IMR-90 (cell line): ENCODE results near the gene NAA38. TPM values are rescaled to one million over a fixed set of nuclear protein-coding genes. Genes with fewer than 3 reads are reported as not detected.

ENCODE experiments used
- ATAC-seq: fragments of 200-7000 bp; cut with Tn5 transposase; 2 replicates; pipeline ENCODE4 v1.9.1; 2020; ENCODE audit warnings: low read depth, mild to moderate bottlenecking, moderate library complexity
- BruUV-seq: library from RNA; stranded (reverse); fragments of 400-500 nt; replicated peaks from 2 replicates; lab custom pipeline; 2021; lab: Mats Ljungman, UMichigan
- CTCF ChIA-PET: fragments of 300-600 bp; formaldehyde crosslinking; extraction: SDS; loops from one replicate; lab custom pipeline; 2021; ENCODE audit warnings: antibody characterized with exemption; lab: Yijun Ruan, JAX
- POLR2A ChIA-PET: fragments of 300-600 bp; sonication (Branson Sonifier 250); formaldehyde crosslinking; loops from one replicate; lab custom pipeline; 2022; ENCODE audit warnings: antibody characterized with exemption; ENCODE audit not compliant: unreplicated experiment; lab: Charles Lee
- DNase-seq: peaks from one replicate; pipeline ENCODE4 v3.0.0; 2013
- H2AFZ ChIP-seq: replicated peaks from 2 replicates; pipeline ENCODE3; 2013; ENCODE audit warnings: low read length, mild to moderate bottlenecking; ENCODE audit not compliant: poor library complexity
- H2AK5ac ChIP-seq: 2 replicates; pipeline ENCODE4 v1.6.1; 2013; ENCODE audit warnings: low read depth, low read length, inconsistent platforms
- H2AK9ac ChIP-seq: replicated peaks from 2 replicates; pipeline ENCODE3; 2013; ENCODE audit warnings: mild to moderate bottlenecking, low read depth, low read length, moderate library complexity; ENCODE audit not compliant: poor library complexity
- H2BK120ac ChIP-seq: 2 replicates; pipeline ENCODE4 v1.6.1; 2013; ENCODE audit warnings: low read depth, low read length, inconsistent platforms
- H2BK15ac ChIP-seq: 3 replicates; pipeline ENCODE4 v1.6.1; 2013; ENCODE audit warnings: low read depth, low read length, inconsistent platforms
- H2BK20ac ChIP-seq: 2 replicates; pipeline ENCODE4 v1.6.1; 2013; ENCODE audit warnings: low read depth, mild to moderate bottlenecking, inconsistent platforms, low read length, moderate library complexity
- H2BK5ac ChIP-seq: 2 replicates; pipeline ENCODE4 v1.6.1; 2013; ENCODE audit warnings: mild to moderate bottlenecking, low read depth, low read length, inconsistent platforms; ENCODE audit not compliant: poor library complexity, severe bottlenecking
- H3K14ac ChIP-seq: replicated peaks from 2 replicates; pipeline ENCODE4 v1.6.1; 2013; ENCODE audit warnings: low read depth, low read length, inconsistent platforms
- H3K18ac ChIP-seq: 2 replicates; pipeline ENCODE4 v1.6.1; 2013; ENCODE audit warnings: low read depth, low read length, control low read depth
- H3K23ac ChIP-seq: 2 replicates; pipeline ENCODE4 v1.6.1; 2013; ENCODE audit warnings: low read depth, low read length, inconsistent platforms
- H3K27ac ChIP-seq: 2 replicates; pipeline ENCODE4 v1.5.1; 2013; ENCODE audit warnings: mild to moderate bottlenecking, control low read depth, low read length; ENCODE audit not compliant: insufficient read depth
- H3K27me3 ChIP-seq: 2 replicates; pipeline ENCODE4 v1.6.1; 2013; ENCODE audit warnings: low read length; ENCODE audit not compliant: control insufficient read depth, insufficient read depth
- H3K36me3 ChIP-seq: 2 replicates; pipeline ENCODE4 v1.6.1; 2013; ENCODE audit warnings: low read length, mixed read lengths; ENCODE audit not compliant: control insufficient read depth, insufficient read depth
- H3K4ac ChIP-seq: 2 replicates; pipeline ENCODE4 v1.6.1; 2013; ENCODE audit warnings: low read depth, low read length, inconsistent platforms
- H3K4me1 ChIP-seq: 2 replicates; pipeline ENCODE4 v1.6.1; 2013; ENCODE audit warnings: low read length, mixed read lengths; ENCODE audit not compliant: control insufficient read depth, insufficient read depth
- H3K4me2 ChIP-seq: 2 replicates; pipeline ENCODE4 v1.6.1; 2013; ENCODE audit warnings: low read depth, mild to moderate bottlenecking, control low read depth, low read length, moderate library complexity
- H3K4me3 ChIP-seq: 2 replicates; pipeline ENCODE4 v1.5.1; 2013; ENCODE audit warnings: low read depth, mild to moderate bottlenecking, control low read depth, low read length, moderate library complexity; ENCODE audit not compliant: insufficient read depth
- H3K56ac ChIP-seq: 2 replicates; pipeline ENCODE4 v1.6.1; 2013; ENCODE audit warnings: low read length, inconsistent platforms; ENCODE audit not compliant: insufficient read depth; ENCODE audit errors: extremely low read depth
- H3K79me1 ChIP-seq, 2 experiments: 2 replicates each; pipeline ENCODE4 v1.6.1; 2013; ENCODE audit warnings: low read length in 2 of 2, inconsistent platforms in 1 of 2, low read depth in 1 of 2
- H3K9ac ChIP-seq: 2 replicates; pipeline ENCODE4 v1.6.1; 2013; ENCODE audit warnings: low read depth, low read length, control low read depth
- H3K9me1 ChIP-seq: 2 replicates; pipeline ENCODE4 v1.6.1; 2013; ENCODE audit warnings: low read length, inconsistent platforms; ENCODE audit not compliant: insufficient read depth
- H3K9me3 ChIP-seq: 2 replicates; pipeline ENCODE4 v1.6.1; 2013; ENCODE audit warnings: low read length; ENCODE audit not compliant: control insufficient read depth, insufficient read depth
- H4K20me1 ChIP-seq: 2 replicates; pipeline ENCODE4 v1.6.1; 2013; ENCODE audit warnings: low read length, inconsistent platforms; ENCODE audit not compliant: insufficient read depth
- H4K5ac ChIP-seq: 2 replicates; pipeline ENCODE4 v1.6.1; 2013; ENCODE audit warnings: mild to moderate bottlenecking, low read depth, low read length, control low read depth
- H4K8ac ChIP-seq, 2 experiments: 2 replicates each; pipeline ENCODE4 v1.6.1; 2013; ENCODE audit warnings: low read depth in 2 of 2, low read length in 2 of 2, control low read depth in 1 of 2, inconsistent platforms in 1 of 2
- H4K91ac ChIP-seq: 2 replicates; pipeline ENCODE4 v1.6.1; 2013; ENCODE audit warnings: low read depth, low read length, inconsistent platforms; ENCODE audit not compliant: insufficient read depth
- BHLHE40 ChIP-seq: fragments of 150-350 bp; IDR thresholded peaks from 2 replicates; pipeline ENCODE4 v1.6.1; 2016; ENCODE audit warnings: mild to moderate bottlenecking, low read depth, low read length
- CEBPB ChIP-seq: IDR thresholded peaks from 2 replicates; pipeline ENCODE4 v1.6.1; 2012; ENCODE audit warnings: low read depth, low read length, improper control_type of control experiment
- CHD1 ChIP-seq: IDR thresholded peaks from 2 replicates; pipeline ENCODE4 v1.6.1; 2012; ENCODE audit warnings: low read depth, low read length, improper control_type of control experiment
- CTCF ChIP-seq: conservative IDR thresholded peaks from 2 replicates; pipeline ENCODE4 v1.5.1; 2012; ENCODE audit warnings: mild to moderate bottlenecking, low read depth, low read length, improper control_type of control experiment
- ELK1 ChIP-seq: fragments of 150-350 bp; IDR thresholded peaks from 2 replicates; pipeline ENCODE4 v1.6.1; 2016; ENCODE audit warnings: low read depth, mild to moderate bottlenecking, low read length, moderate library complexity, borderline replicate concordance
- FOS ChIP-seq: fragments of 150-350 bp; IDR thresholded peaks from 2 replicates; pipeline ENCODE4 v1.6.1; 2016; ENCODE audit warnings: low read depth, low read length
- MAFK ChIP-seq: IDR thresholded peaks from 2 replicates; pipeline ENCODE4 v1.6.1; 2012; ENCODE audit warnings: low read depth, low read length, improper control_type of control experiment
- MAZ ChIP-seq: IDR thresholded peaks from 2 replicates; pipeline ENCODE4 v1.6.1; 2012; ENCODE audit warnings: low read depth, mild to moderate bottlenecking, low read length, improper control_type of control experiment, moderate library complexity, borderline replicate concordance
- POLR2A ChIP-seq: IDR thresholded peaks from 2 replicates; pipeline ENCODE4 v1.6.1; 2012; ENCODE audit warnings: mild to moderate bottlenecking, low read depth, low read length
- RAD21 ChIP-seq: IDR thresholded peaks from 2 replicates; pipeline ENCODE4 v1.6.1; 2012; ENCODE audit warnings: low read length, improper control_type of control experiment
- RCOR1 ChIP-seq: IDR thresholded peaks from 2 replicates; pipeline ENCODE4 v1.6.1; 2012; ENCODE audit warnings: mild to moderate bottlenecking, low read length, improper control_type of control experiment; ENCODE audit not compliant: insufficient replicate concordance
- RFX5 ChIP-seq: IDR thresholded peaks from 2 replicates; pipeline ENCODE4 v1.8.0; 2012; ENCODE audit warnings: low read depth, mild to moderate bottlenecking, low read length, moderate library complexity
- USF2 ChIP-seq: fragments of 150-350 bp; IDR thresholded peaks from 2 replicates; pipeline ENCODE4 v1.6.1; 2017; ENCODE audit warnings: mild to moderate bottlenecking, antibody characterized with exemption, low read length, low read depth
- WGBS, 2 experiments: methylation state at CpG; one replicate each; pipeline versions ENCODE4 v1.1.5 to v1.1.7; 2013; ENCODE audit warnings: missing lambda C conversion rate in 2 of 2; ENCODE audit not compliant: insufficient read length in 1 of 2; ENCODE audit errors: extremely low coverage in 2 of 2; 5-methylcytosine and 5-hydroxymethylcytosine counted together
- dilution Hi-C: fragments of 300-500 bp; cut with HindIII; formaldehyde crosslinking; loops from one replicate; pipeline ENCODE4 v1.14.3; 2018; ENCODE audit warnings: low sequenced_read_pairs; ENCODE audit not compliant: unreplicated experiment
- in situ Hi-C: fragments of 300-500 bp; cut with MboI; formaldehyde crosslinking; loops from 3 replicates; pipeline ENCODE4 v1.14.3; 2019; ENCODE audit warnings: low sequenced_read_pairs, inconsistent platforms, mixed read lengths
- intact Hi-C: fragments of 100-400 bp; cut with micrococcal nuclease; formaldehyde crosslinking; loops from 2 replicates; pipeline ENCODE4 v1.10.0; 2022
- polyA plus RNA-seq, 3 experiments: library from polyadenylated mRNA; depleted of rRNA; stranded (reverse); fragments of >200 nt; gene quantifications; 2 replicates each; pipeline ENCODE4 v1.2.3, GENCODE V29; 2012; ENCODE audit warnings: low replicate concordance in 1 of 3
- total RNA-seq: library from RNA; depleted of rRNA; stranded (reverse); fragments of >200 nt; gene quantifications from 2 replicates; pipeline ENCODE4 v1.2.3, GENCODE V29; 2012

Gene NAA38
- total and polyA plus RNA-seq, 2 of the 4 experiments (the other 2 are of a cell fraction): 40.7 to 76.8 TPM

- WGBS, 2 experiments: no CpG with 5 or more reads among the region's 8 CpGs
- peaks cover 20% of the 10 kb centered on the region for H3K4me1 ChIP-seq
- H3K9ac ChIP-seq: peak overlapping the region; percentile 76
- H3K56ac ChIP-seq: peak overlapping the region; percentile 46; the same call in 1 of the 2 replicates
- dilution Hi-C loops (no loop called here), in situ Hi-C loops (no loop called here), intact Hi-C loops (loop anchor here (5.0 kb wide), 1 partner anchor 485 kb away; the partner anchor contains the start of gene KCTD11)
- peak overlapping the region; percentile 92 for H2BK5ac ChIP-seq
- peak overlapping the region; percentile 64 for H3K4me2 ChIP-seq
- H3K18ac ChIP-seq: no peak overlapping the region; the same call in 1 of the 2 replicates
- TF ChIP-seq POLR2A: no peak
- no peak for TF ChIP-seq RFX5
- TF ChIP-seq ELK1: no peak
- no peak for TF ChIP-seq CHD1
- no peak for TF ChIP-seq CEBPB
- no peak for TF ChIP-seq RCOR1
- no peak for TF ChIP-seq MAFK
- no peak for TF ChIP-seq RAD21
- TF ChIP-seq CTCF: no peak
- TF ChIP-seq USF2: no peak
- no peak for TF ChIP-seq BHLHE40
- no peak for TF ChIP-seq MAZ
- no peak for TF ChIP-seq FOS
- ATAC-seq: no peak
- peak overlapping the region; percentile 74 for H2BK120ac ChIP-seq
- H3K27ac ChIP-seq: peak overlapping the region; percentile 89
- peak overlapping the region; percentile 64 for H3K4me3 ChIP-seq
- peak overlapping the region; percentile 98 for H2AK9ac ChIP-seq
- peak overlapping the region; percentile 95; the same call in 2 of the 3 replicates for H2BK15ac ChIP-seq
- no TSS peak for BruUV-seq
- peak overlapping the region; percentile 87 for H3K23ac ChIP-seq
- H3K27me3 ChIP-seq: no peaks in the 10 kb centered on the region
- ChIA-PET POLR2A (interaction anchor here (0.6 to 1.0 kb wide), 3 partner anchors 19 to 75 kb away, joined by 3 to 6 read pairs (median 4); partner anchors contain the start of gene NAA38), CTCF (interaction anchor here (3.4 kb wide), 1 partner anchor 20 kb away, joined by 10 read pairs; the partner anchor contains the start of gene NAA38)
- peak overlapping the region; percentile 73; the same call in 1 of the 2 replicates for H2AK5ac ChIP-seq
- peak overlapping the region; percentile 75 for H3K4ac ChIP-seq
- peaks cover 19 to 59% of the 10 kb centered on the region in 2 experiments for H3K79me1 ChIP-seq
- H2AFZ ChIP-seq: peak overlapping the region; percentile 98
- peaks cover 9% of the 10 kb centered on the region; the same call in 1 of the 2 replicates for H3K9me1 ChIP-seq
- peaks cover 8% of the 10 kb centered on the region; the same call in 1 of the 2 replicates for H3K36me3 ChIP-seq
- no peak overlapping the region for H4K5ac ChIP-seq
- no peak for DNase-seq
- H4K91ac ChIP-seq: peak overlapping the region; percentile 41
- H3K9me3 ChIP-seq: no peaks in the 10 kb centered on the region
- peak overlapping the region; percentile 84 for H2BK20ac ChIP-seq
- H3K14ac ChIP-seq: peak overlapping the region; percentile 83
- peak overlapping the region; percentile 9 to 47; a peak in 3 of 4 replicates for H4K8ac ChIP-seq
- peaks cover 45% of the 10 kb centered on the region for H4K20me1 ChIP-seq
These were observed 19.8 kb downstream of the NAA38 start for GRCh38 chr17:7837408-7838088.
